ENCODE measurements around the gene CRTAC1.

- TF ChIP-seq CTCF (IDR thresholded peaks at IDR 0.05 in 8 of 11, conservative IDR thresholded peaks at IDR 0.05 in 3 of 11), result no peak
- no peak for TF ChIP-seq POLR2A (IDR thresholded peaks at IDR 0.05)
Measured at GRCh38 chr10:97927622-97928021, 102.8 kb downstream of the CRTAC1 start.

Data from spleen (tissue), 7 donors.